Measurements from ENCODE around the gene PIK3R2.

- TF ChIP-seq, protein P1, sequence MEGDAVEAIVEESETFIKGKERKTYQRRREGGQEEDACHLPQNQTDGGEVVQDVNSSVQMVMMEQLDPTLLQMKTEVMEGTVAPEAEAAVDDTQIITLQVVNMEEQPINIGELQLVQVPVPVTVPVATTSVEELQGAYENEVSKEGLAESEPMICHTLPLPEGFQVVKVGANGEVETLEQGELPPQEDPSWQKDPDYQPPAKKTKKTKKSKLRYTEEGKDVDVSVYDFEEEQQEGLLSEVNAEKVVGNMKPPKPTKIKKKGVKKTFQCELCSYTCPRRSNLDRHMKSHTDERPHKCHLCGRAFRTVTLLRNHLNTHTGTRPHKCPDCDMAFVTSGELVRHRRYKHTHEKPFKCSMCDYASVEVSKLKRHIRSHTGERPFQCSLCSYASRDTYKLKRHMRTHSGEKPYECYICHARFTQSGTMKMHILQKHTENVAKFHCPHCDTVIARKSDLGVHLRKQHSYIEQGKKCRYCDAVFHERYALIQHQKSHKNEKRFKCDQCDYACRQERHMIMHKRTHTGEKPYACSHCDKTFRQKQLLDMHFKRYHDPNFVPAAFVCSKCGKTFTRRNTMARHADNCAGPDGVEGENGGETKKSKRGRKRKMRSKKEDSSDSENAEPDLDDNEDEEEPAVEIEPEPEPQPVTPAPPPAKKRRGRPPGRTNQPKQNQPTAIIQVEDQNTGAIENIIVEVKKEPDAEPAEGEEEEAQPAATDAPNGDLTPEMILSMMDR (IDR thresholded peaks at IDR 0.05 in 8 of 11, conservative IDR thresholded peaks at IDR 0.05 in 3 of 11): no peak
- TF ChIP-seq POLR2A (IDR thresholded peaks at IDR 0.05) (no peak), POLR2AphosphoS5 (IDR thresholded peaks at IDR 0.05) (no peak)
Observed at GRCh38 chr19:18141031-18141430, 11.9 kb upstream of the PIK3R2 start.
